T-helper 1 cell treated with Interleukin-12 subunit alpha and Interleukin-12 subunit beta and Interleukin-4 antibody, amounts not matched to agents 30 ng/mL and 1 ng/mL, for 36 hours (primary cell): Measurements from ENCODE around the gene TRABD. TPM values are rescaled to one million over a fixed set of nuclear protein-coding genes. Genes with fewer than 3 reads are reported as not detected.

Source experiments
- intact Hi-C: fragments of 100-400 bp; cut with micrococcal nuclease; formaldehyde crosslinking; loops from one replicate; pipeline ENCODE4 v1.15.1; 2024
- total RNA-seq: library from RNA; stranded (reverse); gene quantifications from 2 replicates; pipeline ENCODE4 v1.2.3, GENCODE V29; 2022

TRABD gene
- total RNA-seq, 1 donor from 2014 or later = 124 TPM

- intact Hi-C loops = loop anchor here (5.0 kb wide), 1 partner anchor 349 kb away; no protein-coding TSS in a partner anchor
Measured at GRCh38 chr22:50186181-50186714, 535 bp downstream of the TRABD start.

GRCh38 chr22:50186761-50187523, 1.2 kb downstream of the TRABD start:
- intact Hi-C loops = loop anchor here (5.0 kb wide), 1 partner anchor 350 kb away; no protein-coding TSS in a partner anchor

- intact Hi-C loops = loop anchor here (5.0 kb wide), 1 partner anchor 351 kb away; no protein-coding TSS in a partner anchor
Measured at GRCh38 chr22:50188356-50188755, 2.6 kb downstream of the TRABD start.

GRCh38 chr22:50189184-50189848, 3.6 kb downstream of the TRABD start:
- intact Hi-C loops = loop anchor here (5.0 kb wide), 1 partner anchor 352 kb away; no protein-coding TSS in a partner anchor

- intact Hi-C loops = loop anchor here (1.0 to 5.0 kb wide), 7 partner anchors 10 to 353 kb away; partner anchors contain the start of genes LMF2, NCAPH2 and TUBGCP6
Measured at GRCh38 chr22:50189849-50190181, 4.1 kb downstream of the TRABD start.

- intact Hi-C loops = loop anchor here (1.0 to 5.0 kb wide), 6 partner anchors 10 to 336 kb away; partner anchors contain the start of genes LMF2, NCAPH2 and TUBGCP6
Measured at GRCh38 chr22:50190182-50190940, 4.6 kb downstream of the TRABD start.

GRCh38 chr22:50190941-50191741, 5.4 kb downstream of the TRABD start:
- intact Hi-C loops = loop anchor here (1.0 to 5.0 kb wide), 6 partner anchors 9 to 336 kb away; partner anchors contain the start of genes LMF2, NCAPH2 and TUBGCP6

GRCh38 chr22:50192436-50193204, 6.9 kb downstream of the TRABD start:
- intact Hi-C loops = loop anchor here (5.0 kb wide), 2 partner anchors 255 to 315 kb away; partner anchors contain the start of genes LMF2 and NCAPH2

- intact Hi-C loops = loop anchor here (5.0 kb wide), 2 partner anchors 256 to 314 kb away; partner anchors contain the start of genes LMF2 and NCAPH2
Measured at GRCh38 chr22:50193621-50194020, 7.9 kb downstream of the TRABD start.

- intact Hi-C loops = loop anchor here (5.0 kb wide), 2 partner anchors 257 to 313 kb away; partner anchors contain the start of genes LMF2 and NCAPH2
Measured at GRCh38 chr22:50194037-50194805, 8.5 kb downstream of the TRABD start.

- intact Hi-C loops = no loop called here
Measured at GRCh38 chr22:50196256-50196655, 10.5 kb downstream of the TRABD start.

GRCh38 chr22:50197000-50197800, 11.5 kb downstream of the TRABD start:
- intact Hi-C loops = no loop called here

GRCh38 chr22:50197856-50198623, 12.3 kb downstream of the TRABD start:
- intact Hi-C loops = no loop called here

- intact Hi-C loops = no loop called here
Measured at GRCh38 chr22:50198624-50199017, 12.9 kb downstream of the TRABD start.

GRCh38 chr22:50199251-50199721, 13.6 kb downstream of the TRABD start:
- intact Hi-C loops = no loop called here

GRCh38 chr22:50199829-50200460, 14.2 kb downstream of the TRABD start:
- intact Hi-C loops = loop anchor here (1.0 to 5.0 kb wide), 7 partner anchors 10 to 433 kb away; partner anchors contain the start of genes TRABD and TUBGCP6
